ENCODE results near the gene SPINT1. TPM values are rescaled to one million over a fixed set of nuclear protein-coding genes. Genes with fewer than 3 reads are reported as not detected.

The SPINT1 gene
- total and polyA plus RNA-seq, 2 of the 13 experiments (the other 11 are each of a cell fraction or from before 2014, with no cell fraction given): 0.49 to 2.5 TPM

GRCh38 chr15:40832903-40833302 lies 10.9 kb upstream of the SPINT1 start (continued):
- TF ChIP-seq SKI (IDR thresholded peaks at IDR 0.05; ENCODE audit: partially characterized antibody) (no peak), ZNF30 (CRISPR knock-in tag; IDR thresholded peaks at IDR 0.05) (no peak)

- intact Hi-C loops (cut with micrococcal nuclease; ENCODE audit: unreplicated experiment): no loop called here
Measured at GRCh38 chr15:40836020-40836419, 7.8 kb upstream of the SPINT1 start.

More at GRCh38 chr15:40836020-40836419, 7.8 kb upstream of the SPINT1 start:
- Histone ChIP-seq H3K36me3 (replicated peaks in 1 of 2; ENCODE audit: control insufficient read depth in 1 of 2, insufficient read depth in 2 of 2, low read length in 2 of 2) (no peaks in the 10 kb centered on the region), H3K4me1 (ENCODE audit: insufficient read depth, low read length) (peaks cover 4% of the 10 kb centered on the region; the same call in 1 of the 2 replicates), H3K9ac (ENCODE audit: insufficient read depth, low read depth, low read length) (no peak overlapping the region), H3K4me2 (ENCODE audit: low read depth, low read length) (no peak overlapping the region), H3K9me3 (ENCODE audit: low read length) (no peaks in the 10 kb centered on the region), H3K4me3 (replicated peaks in 1 of 3; ENCODE audit: insufficient read depth in 1 of 3, low read depth in 2 of 3, low read length in 3 of 3) (no peak overlapping the region), H4K20me1 (ENCODE audit: insufficient read depth, low read length) (no peaks in the 10 kb centered on the region), H2AFZ (ENCODE audit: low read length) (no peak overlapping the region), H3K27ac (ENCODE audit: extremely low read length, insufficient read depth, low read length) (no peak overlapping the region), H3K27me3 (ENCODE audit: control insufficient read depth in 1 of 2, insufficient read depth in 2 of 2, low read length in 2 of 2) (no peaks in the 10 kb centered on the region; a peak in 2 of 5 replicates), H3K79me2 (ENCODE audit: insufficient read depth, low read length) (no peaks in the 10 kb centered on the region)
- CTCF ChIA-PET (ENCODE audit: low intra/inter-chr PET ratio, low total read pairs): no interaction called here
- BruUV-seq (replicated peaks): no TSS peak
- WGBS (ENCODE audit: low lambda C conversion rate): 55% methylated on average over 1 of the region's 1 CpG
- no peak for TF ChIP-seq ZNF619 (CRISPR knock-in tag; IDR thresholded peaks at IDR 0.05)
- no peak for TF ChIP-seq RBFOX2 (IDR thresholded peaks at IDR 0.05; ENCODE audit: low read depth, low read length)
- TF ChIP-seq NFYB (CRISPR knock-in tag; IDR thresholded peaks at IDR 0.05): no peak
- TF ChIP-seq PAF1 (CRISPR knock-in tag; IDR thresholded peaks at IDR 0.05): no peak
- no peak for TF ChIP-seq ZNF556 (CRISPR knock-in tag; IDR thresholded peaks at IDR 0.05; ENCODE audit: borderline replicate concordance)
- TF ChIP-seq, protein P1, sequence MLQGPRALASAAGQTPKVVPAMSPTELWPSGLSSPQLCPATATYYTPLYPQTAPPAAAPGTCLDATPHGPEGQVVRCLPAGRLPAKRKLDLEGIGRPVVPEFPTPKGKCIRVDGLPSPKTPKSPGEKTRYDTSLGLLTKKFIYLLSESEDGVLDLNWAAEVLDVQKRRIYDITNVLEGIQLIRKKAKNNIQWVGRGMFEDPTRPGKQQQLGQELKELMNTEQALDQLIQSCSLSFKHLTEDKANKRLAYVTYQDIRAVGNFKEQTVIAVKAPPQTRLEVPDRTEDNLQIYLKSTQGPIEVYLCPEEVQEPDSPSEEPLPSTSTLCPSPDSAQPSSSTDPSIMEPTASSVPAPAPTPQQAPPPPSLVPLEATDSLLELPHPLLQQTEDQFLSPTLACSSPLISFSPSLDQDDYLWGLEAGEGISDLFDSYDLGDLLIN (CRISPR knock-in tag; IDR thresholded peaks at IDR 0.05; ENCODE audit: borderline replicate concordance): no peak
- TF ChIP-seq ZNF274 (CRISPR knock-in tag; IDR thresholded peaks at IDR 0.05): no peak
- no peak for TF ChIP-seq ZNF17 (CRISPR knock-in tag; IDR thresholded peaks at IDR 0.05)
- no peak for TF ChIP-seq ZNF414 (CRISPR knock-in tag; IDR thresholded peaks at IDR 0.05)
- POLR2A ChIA-PET: no interaction called here
- no peak for ATAC-seq
- in situ Hi-C loops (cut with HindIII; ENCODE audit: extremely low pct_ligation_motif_present, low pct_unique_long_range_greater_than_20kb): no loop called here
- no peak for FAIRE-seq
- no peak for DNase-seq (ENCODE audit: low spot score)
